DMS114 treated with DMSO at 0.1 percent for 48 hours (cell line): ENCODE measurements around the gene KIRREL3.

Experiments used
- DNase-seq: peaks from one replicate; lab custom pipeline; 2025; ENCODE audit not compliant: unreplicated experiment; lab: John Stamatoyannopoulos, UW

The KIRREL3 gene

GRCh38 chr11:126718276-126718675 lies 282.3 kb downstream of the KIRREL3 start:
- DNase-seq: no peak

GRCh38 chr11:126716456-126717083 lies 284.0 kb downstream of the KIRREL3 start:
- no peak for DNase-seq

- DNase-seq: no peak
These were observed 286.8 kb downstream of the KIRREL3 start for GRCh38 chr11:126713806-126714205.

GRCh38 chr11:126711977-126712625 lies 288.5 kb downstream of the KIRREL3 start:
- no peak for DNase-seq

- DNase-seq: no peak
These were observed 289.7 kb downstream of the KIRREL3 start for GRCh38 chr11:126710804-126711399.

GRCh38 chr11:126707498-126707897 lies 293.1 kb downstream of the KIRREL3 start:
- DNase-seq: no peak

GRCh38 chr11:126704096-126704495 lies 296.5 kb downstream of the KIRREL3 start:
- no peak for DNase-seq

- DNase-seq: no peak
These were observed 296.9 kb downstream of the KIRREL3 start for GRCh38 chr11:126703662-126704061.

- DNase-seq: no peak
These were observed 297.6 kb downstream of the KIRREL3 start for GRCh38 chr11:126702987-126703386.

GRCh38 chr11:126702165-126702720 lies 298.3 kb downstream of the KIRREL3 start:
- DNase-seq: no peak

GRCh38 chr11:126701520-126701897 lies 299.1 kb downstream of the KIRREL3 start:
- DNase-seq: no peak

GRCh38 chr11:126700768-126701519 lies 299.6 kb downstream of the KIRREL3 start:
- no peak for DNase-seq

GRCh38 chr11:126698576-126698975 lies 302.0 kb downstream of the KIRREL3 start:
- DNase-seq: no peak

GRCh38 chr11:126697936-126698335 lies 302.6 kb downstream of the KIRREL3 start:
- DNase-seq: no peak

- no peak for DNase-seq
These were observed 303.6 kb downstream of the KIRREL3 start for GRCh38 chr11:126696982-126697381.

- no peak for DNase-seq
These were observed 305.3 kb downstream of the KIRREL3 start for GRCh38 chr11:126695293-126695692.

GRCh38 chr11:126694065-126694625 lies 306.4 kb downstream of the KIRREL3 start:
- DNase-seq: no peak

GRCh38 chr11:126687477-126687876 lies 313.1 kb downstream of the KIRREL3 start:
- no peak for DNase-seq

GRCh38 chr11:126686938-126687337 lies 313.6 kb downstream of the KIRREL3 start:
- no peak for DNase-seq

GRCh38 chr11:126683766-126684728 lies 316.5 kb downstream of the KIRREL3 start:
- DNase-seq: no peak
